SJSA1 (cell line): ENCODE results near the gene SHROOM1. TPM values are rescaled to one million over a fixed set of nuclear protein-coding genes. Genes with fewer than 3 reads are reported as not detected.
"Not testable (repeated sequence)": the region's sequence is repeated elsewhere in the genome, so short reads cannot be mapped to it uniquely, and the experiment has no call there.

Experiments used
- DNase-seq, 2 experiments: peaks; one replicate each; pipeline ENCODE4 v3.0.0-alpha.2; 2015 to 2020; ENCODE audit warnings: low spot score in 2 of 2, low read depth in 1 of 2
- H3K27ac ChIP-seq: fragments of 250-450 bp; sonication (Bioruptor Pico); 2 replicates; pipeline ENCODE4 v1.5.1; 2020; ENCODE audit warnings: mild to moderate bottlenecking, moderate library complexity
- H3K27me3 ChIP-seq: fragments of 250-450 bp; sonication (Bioruptor Pico); replicated peaks from 2 replicates; pipeline ENCODE4 v1.5.1; 2020; ENCODE audit warnings: mild to moderate bottlenecking, moderate library complexity
- H3K36me3 ChIP-seq: fragments of 250-450 bp; sonication (Bioruptor Pico); 2 replicates; pipeline ENCODE4 v1.5.1; 2020; ENCODE audit warnings: mild to moderate bottlenecking
- H3K4me1 ChIP-seq: fragments of 250-450 bp; sonication (Bioruptor Pico); replicated peaks from 2 replicates; pipeline ENCODE4 v1.6.1; 2021; ENCODE audit warnings: mild to moderate bottlenecking
- H3K4me3 ChIP-seq: fragments of 250-450 bp; sonication (Bioruptor Pico); 2 replicates; pipeline ENCODE4 v1.5.1; 2020; ENCODE audit warnings: mild to moderate bottlenecking
- H3K9me3 ChIP-seq: fragments of 250-450 bp; sonication (Bioruptor Pico); replicated peaks from 2 replicates; pipeline ENCODE4 v1.5.1; 2020; ENCODE audit warnings: mild to moderate bottlenecking
- total RNA-seq: library from RNA; depleted of rRNA; stranded (reverse); fragments of >200 nt; shearing (Covaris generic); gene quantifications from 2 replicates; pipeline ENCODE4 v1.2.3, GENCODE V29; 2014

SHROOM1 gene
- total RNA-seq, 1 experiment from 2014 or later, result 31.2 TPM

GRCh38 chr5:132866342-132867045, 36.0 kb upstream of the SHROOM1 start, which contains the start of the genes GDF9 and UQCRQ:
Gene GDF9, minus strand, starts transcription at chr5:132866469. Its CDS starts 1,936 bp downstream, at chr5:132864533.
Gene UQCRQ, plus strand, starts transcription at chr5:132866642. Its CDS starts 240 bp downstream, at chr5:132866882.
- H3K4me1 ChIP-seq, result peaks cover 15% of the 10 kb centered on the region
- peaks cover 48% of the 10 kb centered on the region for H3K36me3 ChIP-seq
- H3K27me3 ChIP-seq, result no peaks in the 10 kb centered on the region
- H3K4me3 ChIP-seq, result peak within 1 kb of the TSS; percentile 86
- H3K9me3 ChIP-seq, result no peaks in the 10 kb centered on the region
- DNase-seq, result peak; percentile 99 to 100
- H3K27ac ChIP-seq, result peak within 1 kb of the TSS; percentile 74

GRCh38 chr5:132865668-132866341, 35.4 kb upstream of the SHROOM1 start:
- no peak for DNase-seq

GRCh38 chr5:132860742-132861141, 30.3 kb upstream of the SHROOM1 start:
- DNase-seq, result no peak
- H3K9me3 ChIP-seq, result no peaks in the 10 kb centered on the region
- 0 out of 2 replicates have a peak, but pooled peaks cover 4% of the 10 kb centered on the region for H3K27me3 ChIP-seq
- no peak overlapping the region for H3K4me3 ChIP-seq
- no peak overlapping the region for H3K27ac ChIP-seq
- peaks cover 3% of the 10 kb centered on the region for H3K4me1 ChIP-seq
- no peaks in the 10 kb centered on the region for H3K36me3 ChIP-seq

More at GRCh38 chr5:132865668-132866341, 35.4 kb upstream of the SHROOM1 start:
- peak overlapping the region; percentile 74 for H3K27ac ChIP-seq
- H3K9me3 ChIP-seq, result no peaks in the 10 kb centered on the region
- H3K4me3 ChIP-seq, result peak overlapping the region; percentile 86
- H3K4me1 ChIP-seq, result peaks cover 15% of the 10 kb centered on the region
- H3K36me3 ChIP-seq, result peaks cover 41% of the 10 kb centered on the region
- H3K27me3 ChIP-seq, result no peaks in the 10 kb centered on the region

DNA sequence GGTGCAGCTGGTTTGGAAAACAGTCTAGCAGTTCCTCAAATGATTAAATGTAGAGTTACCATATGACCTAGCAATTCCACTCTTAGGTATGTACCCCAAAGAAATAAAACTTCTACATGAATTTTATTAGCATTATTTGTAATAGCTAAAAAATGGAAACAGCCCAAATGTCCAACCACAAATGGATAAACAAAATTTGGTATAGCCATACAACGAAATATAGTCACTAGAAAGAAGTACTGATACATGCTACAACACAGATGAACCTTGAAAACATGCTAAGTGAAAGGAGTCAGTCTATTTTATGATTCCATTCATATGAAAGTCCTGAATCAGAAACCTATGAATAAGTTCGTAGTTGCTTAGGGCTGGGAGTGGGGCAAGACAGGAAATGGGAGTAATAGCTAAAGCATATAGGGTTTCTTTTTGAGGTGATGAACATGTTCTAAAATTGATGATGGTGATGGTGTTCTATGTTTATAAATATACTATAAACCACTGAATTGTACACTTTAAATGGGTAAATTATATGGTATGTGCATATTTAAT, 29.5 kb upstream of the SHROOM1 start:
- no peak overlapping the region for H3K4me3 ChIP-seq
- no peak for DNase-seq
- H3K4me1 ChIP-seq, result no peaks in the 10 kb centered on the region
- H3K9me3 ChIP-seq, result no peaks in the 10 kb centered on the region
- H3K27ac ChIP-seq, result no peak overlapping the region
- H3K27me3 ChIP-seq, result 0 out of 2 replicates have a peak, but pooled peaks cover 4% of the 10 kb centered on the region
- H3K36me3 ChIP-seq, result no peaks in the 10 kb centered on the region

- Histone ChIP-seq H3K9me3 (no peaks in the 10 kb centered on the region), H3K36me3 (no peaks in the 10 kb centered on the region), H3K27me3 (0 out of 2 replicates have a peak, but pooled peaks cover 4% of the 10 kb centered on the region), H3K27ac (no peak overlapping the region), H3K4me3 (no peak overlapping the region), H3K4me1 (peaks cover 19% of the 10 kb centered on the region)
- peak in 1 of 2 experiments; percentile 23 for DNase-seq
Measured at GRCh38 chr5:132856011-132856410, 25.6 kb upstream of the SHROOM1 start.

- H3K36me3 ChIP-seq, H3K27ac ChIP-seq, H3K27me3 ChIP-seq, H3K9me3 ChIP-seq, H3K4me3 ChIP-seq: not testable (repeated sequence)
- DNase-seq, result peak in 1 of 2 experiments; percentile 18
- H3K4me1 ChIP-seq, result peaks cover 19% of the 10 kb centered on the region
Measured at GRCh38 chr5:132854992-132855391, 24.5 kb upstream of the SHROOM1 start.

DNA sequence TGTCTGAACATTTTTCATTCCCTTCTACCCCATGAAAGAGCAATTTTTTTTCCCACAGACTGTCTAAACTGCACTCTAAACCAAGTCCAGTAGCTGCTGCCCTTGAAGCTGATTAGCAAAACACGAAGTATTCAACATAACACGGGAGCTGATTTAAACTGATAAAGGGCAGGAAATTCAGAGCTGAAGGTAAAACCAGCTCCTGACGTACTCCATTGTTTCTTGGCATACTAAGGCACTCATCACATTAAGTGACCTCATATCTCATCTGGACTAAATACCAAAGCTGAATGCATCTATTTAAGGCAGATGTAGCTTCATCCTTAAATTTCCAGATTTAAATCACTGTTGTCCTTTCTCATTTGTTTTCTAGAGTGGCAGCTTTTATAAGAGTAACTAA, 23.9 kb upstream of the SHROOM1 start:
- Histone ChIP-seq H3K4me3 (no peak overlapping the region), H3K9me3 (no peaks in the 10 kb centered on the region), H3K4me1 (peaks cover 19% of the 10 kb centered on the region), H3K27me3 (no peaks in the 10 kb centered on the region), H3K27ac (peak overlapping the region; percentile 66), H3K36me3 (no peaks in the 10 kb centered on the region)
- peak in 1 of 2 experiments; percentile 57 for DNase-seq

DNA sequence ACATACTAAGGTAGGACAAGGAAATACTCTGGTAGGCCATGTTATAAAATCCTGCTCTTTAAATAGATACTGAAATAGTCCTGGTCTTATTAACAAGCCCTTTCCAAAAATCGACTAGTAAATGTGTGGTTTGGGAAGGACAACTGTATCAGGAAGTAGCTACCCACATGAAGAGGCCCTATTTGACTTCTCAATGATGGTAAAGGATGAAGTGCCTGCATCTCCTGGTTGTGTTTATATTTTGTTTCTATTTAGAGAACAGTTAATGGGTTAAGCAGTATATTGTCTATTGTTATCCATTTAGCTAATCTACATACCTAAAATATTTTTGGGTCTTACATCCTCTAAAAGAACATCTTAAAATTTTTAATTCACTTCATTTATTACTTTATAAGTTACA, 23.3 kb upstream of the SHROOM1 start:
- Histone ChIP-seq H3K9me3 (no peaks in the 10 kb centered on the region), H3K4me3 (no peak overlapping the region), H3K27me3 (no peaks in the 10 kb centered on the region), H3K36me3 (no peaks in the 10 kb centered on the region), H3K27ac (peak overlapping the region; percentile 66), H3K4me1 (peaks cover 19% of the 10 kb centered on the region)
- peak in 1 of 2 experiments; percentile 62 for DNase-seq

- Histone ChIP-seq H3K36me3 (no peaks in the 10 kb centered on the region), H3K27me3 (no peaks in the 10 kb centered on the region), H3K4me1 (peaks cover 19% of the 10 kb centered on the region), H3K27ac (peak overlapping the region; percentile 66), H3K9me3 (no peaks in the 10 kb centered on the region), H3K4me3 (no peak overlapping the region)
- DNase-seq, result no peak
Measured at GRCh38 chr5:132853323-132853722, 22.9 kb upstream of the SHROOM1 start.

DNA sequence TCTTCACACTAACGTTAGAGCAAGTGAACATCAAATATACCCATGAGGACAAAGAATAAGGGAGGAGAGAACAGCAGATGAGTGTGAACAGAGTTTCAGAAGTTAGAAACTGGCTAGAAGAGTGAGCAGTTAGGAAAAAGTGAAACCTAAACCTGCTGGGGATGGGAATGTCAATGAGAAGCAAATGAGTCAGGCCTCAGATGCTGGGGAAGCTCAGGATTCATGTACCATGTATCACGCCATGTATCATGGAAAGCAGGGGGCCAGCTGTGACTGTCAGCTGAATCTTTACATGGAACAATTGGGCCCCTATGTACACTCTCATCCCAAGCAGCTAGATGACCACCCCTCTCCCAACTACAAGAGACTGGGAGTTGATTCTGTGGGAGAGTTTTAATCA, 19.6 kb upstream of the SHROOM1 start:
- Histone ChIP-seq H3K27me3 (no peaks in the 10 kb centered on the region), H3K9me3 (no peaks in the 10 kb centered on the region), H3K4me1 (peaks cover 19% of the 10 kb centered on the region), H3K36me3 (no peaks in the 10 kb centered on the region), H3K4me3 (no peak overlapping the region), H3K27ac (no peak overlapping the region)
- DNase-seq, result no peak

GRCh38 chr5:132849347-132849746, 18.9 kb upstream of the SHROOM1 start:
- Histone ChIP-seq H3K36me3 (no peaks in the 10 kb centered on the region), H3K27me3 (no peaks in the 10 kb centered on the region), H3K27ac (no peak overlapping the region), H3K4me1 (peaks cover 13% of the 10 kb centered on the region), H3K4me3 (no peak overlapping the region), H3K9me3 (no peaks in the 10 kb centered on the region)
- no peak for DNase-seq

GRCh38 chr5:132848270-132848669, 17.8 kb upstream of the SHROOM1 start:
- Histone ChIP-seq H3K4me3 (no peak overlapping the region), H3K27me3 (no peaks in the 10 kb centered on the region), H3K27ac (no peak overlapping the region), H3K36me3 (no peaks in the 10 kb centered on the region), H3K4me1 (peaks cover 2% of the 10 kb centered on the region), H3K9me3 (no peaks in the 10 kb centered on the region)
- no peak for DNase-seq

DNA sequence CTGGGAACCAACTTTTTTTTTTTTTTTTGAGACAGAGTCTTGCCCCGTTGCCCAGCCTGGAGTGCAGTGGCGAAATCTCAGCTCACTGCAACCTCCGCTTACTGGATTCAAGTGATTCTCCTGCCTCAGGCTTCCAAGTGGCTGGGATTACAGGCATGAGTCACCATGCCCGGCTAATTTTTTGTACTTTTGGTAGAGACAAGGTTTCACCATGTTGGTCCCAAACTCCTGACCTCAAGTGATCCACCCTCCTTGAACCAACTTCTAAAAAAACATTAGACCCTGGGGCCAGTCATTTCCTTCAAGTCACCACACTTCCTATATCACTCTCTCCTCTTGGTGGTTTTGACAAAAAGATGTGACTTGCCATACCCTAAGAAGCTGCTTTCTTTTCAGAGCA, 10.9 kb upstream of the SHROOM1 start:
- no peaks in the 10 kb centered on the region for H3K9me3 ChIP-seq
- H3K36me3 ChIP-seq, result no peaks in the 10 kb centered on the region
- peak in 1 of 2 experiments; percentile 44 for DNase-seq
- H3K27ac ChIP-seq, result peak overlapping the region; percentile 32; the same call in 1 of the 2 replicates
- H3K27me3 ChIP-seq, result no peaks in the 10 kb centered on the region
- no peak overlapping the region for H3K4me3 ChIP-seq
- H3K4me1 ChIP-seq, result peaks cover 36% of the 10 kb centered on the region

GRCh38 chr5:132840896-132841295, 10.4 kb upstream of the SHROOM1 start:
- Histone ChIP-seq H3K27ac (peak overlapping the region; percentile 86), H3K9me3 (no peaks in the 10 kb centered on the region), H3K4me1 (peaks cover 36% of the 10 kb centered on the region), H3K4me3 (no peak overlapping the region), H3K36me3 (no peaks in the 10 kb centered on the region), H3K27me3 (no peaks in the 10 kb centered on the region)
- DNase-seq, result no peak
